Ovary (tissue), 3 donors: ENCODE data around the gene RPL10.

ENCODE experiments used
- EP300 ChIP-seq: sonication (generic); formaldehyde crosslinking; IDR thresholded peaks from one replicate; pipeline ENCODE4 v1.6.1; 2017; ENCODE audit warnings: antibody characterized with exemption
- POLR2A ChIP-seq: fragments of 450-650 bp; IDR thresholded peaks from one replicate; pipeline ENCODE4 v1.6.1; 2017; ENCODE audit warnings: antibody characterized with exemption, mild to moderate bottlenecking, moderate library complexity
- TF ChIP-seq, protein P1 (sequence below), 3 donors: fragments of 450-650 bp in 2 of 3; fragments of 200-600 bp in 1 of 3; IDR thresholded peaks; one replicate each; pipeline versions ENCODE4 v1.5.1 to v1.8.0; 2016 to 2022; ENCODE audit warnings: antibody characterized with exemption in 3 of 3, mild to moderate bottlenecking in 1 of 3
- donor health status: DM: no; HTN: no; CAD: no.

DNA sequence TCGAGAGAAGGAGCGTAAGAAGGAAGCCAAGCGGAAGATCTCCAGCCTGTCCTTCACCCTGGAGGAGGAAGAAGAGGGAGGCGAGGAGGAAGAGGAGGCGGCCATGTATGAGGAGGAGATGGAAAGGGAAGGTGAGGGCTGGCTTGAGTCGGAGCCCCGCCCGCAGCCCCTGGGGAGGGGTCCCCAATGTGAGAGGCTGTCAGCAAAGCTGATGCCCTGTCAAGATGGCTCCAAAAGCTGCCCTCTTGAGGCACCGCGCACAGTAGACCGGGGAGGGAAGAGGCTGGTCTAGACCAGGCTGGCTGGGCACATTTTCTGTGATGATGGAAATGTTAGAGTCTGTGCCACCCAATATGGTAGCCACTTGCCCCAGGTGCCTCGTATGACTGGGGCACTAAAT is 48.3 kb downstream of the RPL10 start:
- TF ChIP-seq, protein P1, sequence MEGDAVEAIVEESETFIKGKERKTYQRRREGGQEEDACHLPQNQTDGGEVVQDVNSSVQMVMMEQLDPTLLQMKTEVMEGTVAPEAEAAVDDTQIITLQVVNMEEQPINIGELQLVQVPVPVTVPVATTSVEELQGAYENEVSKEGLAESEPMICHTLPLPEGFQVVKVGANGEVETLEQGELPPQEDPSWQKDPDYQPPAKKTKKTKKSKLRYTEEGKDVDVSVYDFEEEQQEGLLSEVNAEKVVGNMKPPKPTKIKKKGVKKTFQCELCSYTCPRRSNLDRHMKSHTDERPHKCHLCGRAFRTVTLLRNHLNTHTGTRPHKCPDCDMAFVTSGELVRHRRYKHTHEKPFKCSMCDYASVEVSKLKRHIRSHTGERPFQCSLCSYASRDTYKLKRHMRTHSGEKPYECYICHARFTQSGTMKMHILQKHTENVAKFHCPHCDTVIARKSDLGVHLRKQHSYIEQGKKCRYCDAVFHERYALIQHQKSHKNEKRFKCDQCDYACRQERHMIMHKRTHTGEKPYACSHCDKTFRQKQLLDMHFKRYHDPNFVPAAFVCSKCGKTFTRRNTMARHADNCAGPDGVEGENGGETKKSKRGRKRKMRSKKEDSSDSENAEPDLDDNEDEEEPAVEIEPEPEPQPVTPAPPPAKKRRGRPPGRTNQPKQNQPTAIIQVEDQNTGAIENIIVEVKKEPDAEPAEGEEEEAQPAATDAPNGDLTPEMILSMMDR (IDR thresholded peaks at IDR 0.05) = no peak
- TF ChIP-seq POLR2A = no peak
- no peak for TF ChIP-seq EP300
